Mesothelial cell of epicardium (in vitro differentiated cells): ENCODE data around the gene MYO16. TPM values are rescaled to one million over a fixed set of nuclear protein-coding genes. Genes with fewer than 3 reads are reported as not detected.

Experiments used
- DNase-seq, 2 experiments: peaks; one replicate each; pipeline ENCODE4 v3.0.0; 2021; ENCODE audit warnings: low spot score in 2 of 2; ENCODE audit not compliant: unreplicated experiment in 2 of 2
- H3K27ac Mint-ChIP-seq: 2 replicates; pipeline ENCODE4 v1.8.0; 2021; ENCODE audit warnings: mixed read lengths
- H3K27me3 Mint-ChIP-seq: 2 replicates; pipeline ENCODE4 v1.8.0; 2021; ENCODE audit warnings: low read depth, mixed read lengths
- H3K36me3 Mint-ChIP-seq: 2 replicates; pipeline ENCODE4 v1.8.0; 2021; ENCODE audit warnings: mixed read lengths
- H3K4me1 Mint-ChIP-seq: 2 replicates; pipeline ENCODE4 v1.8.0; 2021; ENCODE audit warnings: mixed read lengths
- H3K4me3 Mint-ChIP-seq: 2 replicates; pipeline ENCODE4 v1.8.0; 2021; ENCODE audit warnings: mild to moderate bottlenecking, moderate library complexity, mixed read lengths
- H3K9me3 Mint-ChIP-seq: 2 replicates; pipeline ENCODE4 v1.8.0; 2021; ENCODE audit warnings: mixed read lengths
- CTCF ChIP-seq: fragments of 200-600 bp; sonication (generic); IDR thresholded peaks from one replicate; pipeline ENCODE4 v1.5.0; 2021; ENCODE audit warnings: antibody characterized with exemption; ENCODE audit not compliant: unreplicated experiment
- total RNA-seq: library from RNA; stranded (reverse); gene quantifications from 3 replicates; pipeline ENCODE4 v1.2.1, GENCODE V29; 2021

Gene MYO16
- total RNA-seq, 1 donor from 2014 or later = 0.07 TPM

GRCh38 chr13:108711386-108711785 lies 82.0 kb downstream of the MYO16 start:
- no peak for DNase-seq
- Mint-ChIP-seq H3K36me3 (no peaks in the 10 kb centered on the region), H3K27me3 (peaks cover 2% of the 10 kb centered on the region), H3K4me1 (peaks cover 2% of the 10 kb centered on the region), H3K9me3 (no peaks in the 10 kb centered on the region), H3K4me3 (no peak overlapping the region), H3K27ac (no peak overlapping the region)
- no peak for TF ChIP-seq CTCF

GRCh38 chr13:108725471-108725870 lies 96.1 kb downstream of the MYO16 start:
- H3K27ac Mint-ChIP-seq = no peak overlapping the region
- DNase-seq = no peak
- H3K27me3 Mint-ChIP-seq = no peaks in the 10 kb centered on the region
- H3K9me3 Mint-ChIP-seq = no peaks in the 10 kb centered on the region
- no peaks in the 10 kb centered on the region for H3K36me3 Mint-ChIP-seq
- no peak overlapping the region for H3K4me3 Mint-ChIP-seq
- no peaks in the 10 kb centered on the region for H3K4me1 Mint-ChIP-seq
- TF ChIP-seq CTCF = no peak

GRCh38 chr13:108728370-108728769 lies 99.0 kb downstream of the MYO16 start:
- no peaks in the 10 kb centered on the region for H3K36me3 Mint-ChIP-seq
- no peaks in the 10 kb centered on the region for H3K27me3 Mint-ChIP-seq
- no peak overlapping the region for H3K27ac Mint-ChIP-seq
- no peak overlapping the region for H3K4me3 Mint-ChIP-seq
- no peak for DNase-seq
- no peak for TF ChIP-seq CTCF
- no peaks in the 10 kb centered on the region for H3K9me3 Mint-ChIP-seq
- no peaks in the 10 kb centered on the region for H3K4me1 Mint-ChIP-seq

- TF ChIP-seq CTCF = no peak
- no peak overlapping the region for H3K4me3 Mint-ChIP-seq
- no peaks in the 10 kb centered on the region for H3K36me3 Mint-ChIP-seq
- H3K27ac Mint-ChIP-seq = no peak overlapping the region
- no peaks in the 10 kb centered on the region for H3K27me3 Mint-ChIP-seq
- no peaks in the 10 kb centered on the region for H3K4me1 Mint-ChIP-seq
- peaks cover 7% of the 10 kb centered on the region for H3K9me3 Mint-ChIP-seq
- no peak for DNase-seq
Measured at GRCh38 chr13:108733022-108733560, 103.7 kb downstream of the MYO16 start.

GRCh38 chr13:108734676-108735075 lies 105.3 kb downstream of the MYO16 start:
- TF ChIP-seq CTCF = no peak
- Mint-ChIP-seq H3K9me3 (peaks cover 20% of the 10 kb centered on the region), H3K36me3 (no peaks in the 10 kb centered on the region), H3K4me3 (no peak overlapping the region), H3K27me3 (no peaks in the 10 kb centered on the region), H3K4me1 (no peaks in the 10 kb centered on the region), H3K27ac (no peak overlapping the region)
- no peak for DNase-seq

GRCh38 chr13:108741930-108742329 lies 112.5 kb downstream of the MYO16 start:
- TF ChIP-seq CTCF = no peak
- no peak for DNase-seq
- Mint-ChIP-seq H3K27ac (no peak overlapping the region), H3K9me3 (peaks cover 37% of the 10 kb centered on the region), H3K4me1 (no peaks in the 10 kb centered on the region), H3K27me3 (no peaks in the 10 kb centered on the region), H3K36me3 (no peaks in the 10 kb centered on the region), H3K4me3 (no peak overlapping the region)
